Measurements from ENCODE around the gene NOTCH3. TPM values are rescaled to one million over a fixed set of nuclear protein-coding genes. Genes with fewer than 3 reads are reported as not detected.

Gene NOTCH3
- total RNA-seq, 1 experiment from 2014 or later = 52.1 TPM

GRCh38 chr19:15141143-15141542 is 59.7 kb downstream of the NOTCH3 start:
- Histone ChIP-seq H3K27me3 (ENCODE audit: control insufficient read depth, insufficient read depth, low read length) (no peaks in the 10 kb centered on the region), H3K4me3 (ENCODE audit: insufficient read depth, low read depth, low read length) (no peak overlapping the region), H3K36me3 (replicated peaks; ENCODE audit: control insufficient read depth, insufficient read depth, low read length) (no peaks in the 10 kb centered on the region)
- no peak for DNase-seq

- no peaks in the 10 kb centered on the region for H3K36me3 ChIP-seq (replicated peaks; ENCODE audit: control insufficient read depth, insufficient read depth, low read length)
- DNase-seq = no peak
Observed at GRCh38 chr19:15138427-15138826, 62.4 kb downstream of the NOTCH3 start.

GRCh38 chr19:15137777-15138176 is 63.0 kb downstream of the NOTCH3 start:
- no peaks in the 10 kb centered on the region for H3K36me3 ChIP-seq (replicated peaks; ENCODE audit: control insufficient read depth, insufficient read depth, low read length)
- no peak for DNase-seq
- no peak overlapping the region for H3K4me3 ChIP-seq (ENCODE audit: insufficient read depth, low read depth, low read length)
- H3K27me3 ChIP-seq (ENCODE audit: control insufficient read depth, insufficient read depth, low read length) = no peaks in the 10 kb centered on the region

More at GRCh38 chr19:15138427-15138826, 62.4 kb downstream of the NOTCH3 start:
- Histone ChIP-seq H3K4me3 (ENCODE audit: insufficient read depth, low read depth, low read length) (no peak overlapping the region), H3K27me3 (ENCODE audit: control insufficient read depth, insufficient read depth, low read length) (no peaks in the 10 kb centered on the region)

GRCh38 chr19:15136234-15136954 is 64.4 kb downstream of the NOTCH3 start:
- no peak overlapping the region for H3K4me3 ChIP-seq (ENCODE audit: insufficient read depth, low read depth, low read length)
- no peak for DNase-seq
- H3K36me3 ChIP-seq (replicated peaks; ENCODE audit: control insufficient read depth, insufficient read depth, low read length) = no peaks in the 10 kb centered on the region
- H3K27me3 ChIP-seq (ENCODE audit: control insufficient read depth, insufficient read depth, low read length) = no peaks in the 10 kb centered on the region

GRCh38 chr19:15129856-15130585 is 70.8 kb downstream of the NOTCH3 start:
- H3K4me3 ChIP-seq (ENCODE audit: insufficient read depth, low read depth, low read length) = no peak overlapping the region
- H3K36me3 ChIP-seq (replicated peaks; ENCODE audit: control insufficient read depth, insufficient read depth, low read length) = no peaks in the 10 kb centered on the region
- no peaks in the 10 kb centered on the region; the same call in 1 of the 2 replicates for H3K27me3 ChIP-seq (ENCODE audit: control insufficient read depth, insufficient read depth, low read length)
- no peak for DNase-seq

- Histone ChIP-seq H3K36me3 (replicated peaks; ENCODE audit: control insufficient read depth, insufficient read depth, low read length) (peaks cover 2% of the 10 kb centered on the region; the same call in 1 of the 2 replicates), H3K4me3 (ENCODE audit: insufficient read depth, low read depth, low read length) (no peak overlapping the region), H3K27me3 (ENCODE audit: control insufficient read depth, insufficient read depth, low read length) (no peaks in the 10 kb centered on the region; the same call in 1 of the 2 replicates)
- DNase-seq = no peak
Observed at GRCh38 chr19:15128162-15128770, 72.5 kb downstream of the NOTCH3 start.

- Histone ChIP-seq H3K27me3 (ENCODE audit: control insufficient read depth, insufficient read depth, low read length) (no peaks in the 10 kb centered on the region; the same call in 1 of the 2 replicates), H3K36me3 (replicated peaks; ENCODE audit: control insufficient read depth, insufficient read depth, low read length) (peaks cover 6% of the 10 kb centered on the region), H3K4me3 (ENCODE audit: insufficient read depth, low read depth, low read length) (peak overlapping the region; percentile 27)
- no peak for DNase-seq
Observed at GRCh38 chr19:15126131-15126910, 74.5 kb downstream of the NOTCH3 start.

GRCh38 chr19:15125232-15126067 is 75.3 kb downstream of the NOTCH3 start:
- H3K36me3 ChIP-seq (replicated peaks; ENCODE audit: control insufficient read depth, insufficient read depth, low read length) = peaks cover 6% of the 10 kb centered on the region
- DNase-seq = peak; percentile 100
- H3K4me3 ChIP-seq (ENCODE audit: insufficient read depth, low read depth, low read length) = peak overlapping the region; percentile 79
- no peaks in the 10 kb centered on the region; the same call in 1 of the 2 replicates for H3K27me3 ChIP-seq (ENCODE audit: control insufficient read depth, insufficient read depth, low read length)

- peak; percentile 93 for DNase-seq
- Histone ChIP-seq H3K36me3 (replicated peaks; ENCODE audit: control insufficient read depth, insufficient read depth, low read length) (peaks cover 12% of the 10 kb centered on the region), H3K4me3 (ENCODE audit: insufficient read depth, low read depth, low read length) (peak overlapping the region; percentile 79), H3K27me3 (ENCODE audit: control insufficient read depth, insufficient read depth, low read length) (no peaks in the 10 kb centered on the region; the same call in 1 of the 2 replicates)
Observed at GRCh38 chr19:15124572-15125231, 76.1 kb downstream of the NOTCH3 start.

GRCh38 chr19:15123900-15124299 is 76.9 kb downstream of the NOTCH3 start:
- H3K4me3 ChIP-seq (ENCODE audit: insufficient read depth, low read depth, low read length) = no peak overlapping the region
- H3K27me3 ChIP-seq (ENCODE audit: control insufficient read depth, insufficient read depth, low read length) = no peaks in the 10 kb centered on the region; the same call in 1 of the 2 replicates
- DNase-seq = peak; percentile 30
- H3K36me3 ChIP-seq (replicated peaks; ENCODE audit: control insufficient read depth, insufficient read depth, low read length) = peaks cover 17% of the 10 kb centered on the region

GRCh38 chr19:15123031-15123890 is 77.5 kb downstream of the NOTCH3 start:
- no peak for DNase-seq
- Histone ChIP-seq H3K36me3 (replicated peaks; ENCODE audit: control insufficient read depth, insufficient read depth, low read length) (peaks cover 21% of the 10 kb centered on the region), H3K4me3 (ENCODE audit: insufficient read depth, low read depth, low read length) (no peak overlapping the region), H3K27me3 (ENCODE audit: control insufficient read depth, insufficient read depth, low read length) (no peaks in the 10 kb centered on the region; the same call in 1 of the 2 replicates)

- no peak overlapping the region for H3K4me3 ChIP-seq (ENCODE audit: insufficient read depth, low read depth, low read length)
- peaks cover 26% of the 10 kb centered on the region for H3K36me3 ChIP-seq (replicated peaks; ENCODE audit: control insufficient read depth, insufficient read depth, low read length)
- H3K27me3 ChIP-seq (ENCODE audit: control insufficient read depth, insufficient read depth, low read length) = no peaks in the 10 kb centered on the region
- DNase-seq = peak; percentile 28
Observed at GRCh38 chr19:15122331-15123030, 78.3 kb downstream of the NOTCH3 start.

Measured in H7 (cell line).